BE2C (cell line): Measurements from ENCODE around the gene PCCA.

Experiments used
- DNase-seq: peaks from one replicate; pipeline ENCODE4 v3.0.0-alpha.2; 2020
- H3K27me3 ChIP-seq: fragments of 250-450 bp; sonication (Bioruptor Pico); 2 replicates; pipeline ENCODE4 v1.5.1; 2020; ENCODE audit warnings: mild to moderate bottlenecking
- H3K36me3 ChIP-seq: fragments of 250-450 bp; sonication (Bioruptor Pico); 2 replicates; pipeline ENCODE4 v1.5.1; 2020; ENCODE audit warnings: mild to moderate bottlenecking
- H3K4me1 ChIP-seq: fragments of 250-450 bp; sonication (Bioruptor Pico); 2 replicates; pipeline ENCODE4 v1.5.1; 2020
- H3K4me3 ChIP-seq: 2 replicates; pipeline ENCODE4 v1.5.1; 2011; ENCODE audit warnings: low read depth, low read length
- H3K9me3 ChIP-seq: fragments of 250-450 bp; sonication (Bioruptor Pico); 2 replicates; pipeline ENCODE4 v1.5.1; 2020
- CTCF ChIP-seq: IDR thresholded peaks from 2 replicates; pipeline ENCODE4 v1.5.1; 2012; ENCODE audit warnings: mild to moderate bottlenecking, low read depth, low read length

The PCCA gene

GRCh38 chr13:100389617-100390016, 300.7 kb downstream of the PCCA start:
- peak; percentile 32 for DNase-seq
- Histone ChIP-seq H3K4me1 (peaks cover 8% of the 10 kb centered on the region), H3K27me3 (no peaks in the 10 kb centered on the region), H3K36me3 (no peaks in the 10 kb centered on the region), H3K4me3 (no peak overlapping the region), H3K9me3 (no peaks in the 10 kb centered on the region)
- no peak for TF ChIP-seq CTCF

GRCh38 chr13:100392709-100393630, 304.1 kb downstream of the PCCA start:
- no peak for TF ChIP-seq CTCF
- Histone ChIP-seq H3K36me3 (no peaks in the 10 kb centered on the region), H3K4me1 (peaks cover 8% of the 10 kb centered on the region), H3K27me3 (no peaks in the 10 kb centered on the region), H3K9me3 (no peaks in the 10 kb centered on the region), H3K4me3 (no peak overlapping the region)
- peak; percentile 48 for DNase-seq

GRCh38 chr13:100394005-100394695, 305.3 kb downstream of the PCCA start:
- no peaks in the 10 kb centered on the region for H3K9me3 ChIP-seq
- no peaks in the 10 kb centered on the region for H3K27me3 ChIP-seq
- H3K4me1 ChIP-seq: peaks cover 8% of the 10 kb centered on the region
- DNase-seq: no peak
- no peak overlapping the region for H3K4me3 ChIP-seq
- H3K36me3 ChIP-seq: no peaks in the 10 kb centered on the region
- no peak for TF ChIP-seq CTCF

- no peak for TF ChIP-seq CTCF
- Histone ChIP-seq H3K4me3 (no peak overlapping the region), H3K36me3 (no peaks in the 10 kb centered on the region), H3K4me1 (peaks cover 8% of the 10 kb centered on the region), H3K9me3 (no peaks in the 10 kb centered on the region), H3K27me3 (no peaks in the 10 kb centered on the region)
- no peak for DNase-seq
These were observed 306.9 kb downstream of the PCCA start for GRCh38 chr13:100395698-100396373.

GRCh38 chr13:100396776-100397175, 307.9 kb downstream of the PCCA start:
- no peak for DNase-seq
- no peak overlapping the region for H3K4me3 ChIP-seq
- H3K4me1 ChIP-seq: peaks cover 8% of the 10 kb centered on the region
- H3K36me3 ChIP-seq: no peaks in the 10 kb centered on the region
- H3K27me3 ChIP-seq: no peaks in the 10 kb centered on the region
- no peaks in the 10 kb centered on the region for H3K9me3 ChIP-seq
- no peak for TF ChIP-seq CTCF
